Ovary (tissue), 9 donors: Measurements from ENCODE around the gene SLCO2A1. TPM values are rescaled to one million over a fixed set of nuclear protein-coding genes. Genes with fewer than 3 reads are reported as not detected.

Experiments
- DNase-seq, 5 donors: peaks; one replicate each; pipeline ENCODE4 v3.0.0-alpha.2; 2019 to 2020
- H3K27ac ChIP-seq, 2 donors: fragments of 200-600 bp; one replicate each; pipeline versions ENCODE4 v1.5.1 to v1.8.0; 2019 to 2022
- H3K27me3 ChIP-seq: fragments of 200-600 bp; one replicate; pipeline ENCODE4 v1.8.0; 2022
- H3K36me3 ChIP-seq: fragments of 200-600 bp; sonication (generic); one replicate; pipeline ENCODE4 v1.5.1; 2019
- H3K4me1 ChIP-seq: one replicate; pipeline ENCODE4 v1.8.1; 2013; ENCODE audit warnings: mild to moderate bottlenecking, moderate library complexity; ENCODE audit not compliant: insufficient read depth
- H3K4me3 ChIP-seq: fragments of 200-600 bp; sonication (generic); one replicate; pipeline ENCODE4 v1.5.1; 2017
- H3K9me3 ChIP-seq, 2 donors: fragments of 200-600 bp in 1 of 2; sonication (generic) in 1 of 2; one replicate each; pipeline versions ENCODE4 v1.5.1 to v1.8.1; 2013 to 2019; ENCODE audit warnings: mild to moderate bottlenecking in 1 of 2, moderate library complexity in 1 of 2
- EP300 ChIP-seq: sonication (generic); formaldehyde crosslinking; IDR thresholded peaks from one replicate; pipeline ENCODE4 v1.6.1; 2017; ENCODE audit warnings: antibody characterized with exemption
- POLR2A ChIP-seq: fragments of 450-650 bp; IDR thresholded peaks from one replicate; pipeline ENCODE4 v1.6.1; 2017; ENCODE audit warnings: antibody characterized with exemption, mild to moderate bottlenecking, moderate library complexity
- WGBS, 3 donors: extraction: QIAGEN DNeasy Blood & Tissue Kit in 1 of 3; methylation state at CpG; one replicate each; pipeline versions ENCODE4 v1.1.5 to v1.1.7; 2013 to 2017; 5-methylcytosine and 5-hydroxymethylcytosine counted together
- intact Hi-C, 4 donors: fragments of 100-400 bp; cut with DNase I; formaldehyde crosslinking; loops; one replicate each; pipeline versions ENCODE4 v1.11.0 to v1.15.1; 2022 to 2023
- polyA plus RNA-seq, 2 donors: library from polyadenylated mRNA; stranded (reverse); fragments of 200-250 nt in 1 of 2; fragments of 350-450 nt in 1 of 2; fragmentation: Illumina TruSeq in 1 of 2; extraction: RNeasy Lipid Tissue Mini Kit (QIAGEN cat#74804) in 1 of 2; gene quantifications; one replicate each; pipeline ENCODE4 v1.2.3, GENCODE V29; 2013 to 2014
- total RNA-seq, 7 donors: library from RNA; depleted of rRNA in 2 of 7; stranded (reverse); fragments of >200 nt in 2 of 7; fragmentation: NEBNext Ultra II Directional in 3 of 7; extraction: Animal tissue kit (Norgen Biotek cat#: 25700) in 3 of 7; gene quantifications; one replicate each; pipeline versions ENCODE4 v1.1.0 to v1.2.4, GENCODE V29; 2016 to 2023
- TF ChIP-seq, protein P1 (sequence below), 3 donors: fragments of 450-650 bp in 2 of 3; fragments of 200-600 bp in 1 of 3; IDR thresholded peaks; one replicate each; pipeline versions ENCODE4 v1.5.1 to v1.8.0; 2016 to 2022; ENCODE audit warnings: antibody characterized with exemption in 3 of 3, mild to moderate bottlenecking in 1 of 3
- donor health status: DM: no; HTN: no; CAD: no; lungs with moderate emphysema.
- donor health status: DM: no; HTN: no; CAD: no.
- donor health status: Bipolar disorder and iron deficiency.
- donor health status: DM: yes; HTN: yes; CAD: no.
- donor health status: DM: no; HTN: no; CAD: no.
- donor health status: DM: yes; HTN: yes; CAD: no.

SLCO2A1 gene
- total and polyA plus RNA-seq, 9 donors: 0.83 to 23.6 (median 3.7) TPM

DNA sequence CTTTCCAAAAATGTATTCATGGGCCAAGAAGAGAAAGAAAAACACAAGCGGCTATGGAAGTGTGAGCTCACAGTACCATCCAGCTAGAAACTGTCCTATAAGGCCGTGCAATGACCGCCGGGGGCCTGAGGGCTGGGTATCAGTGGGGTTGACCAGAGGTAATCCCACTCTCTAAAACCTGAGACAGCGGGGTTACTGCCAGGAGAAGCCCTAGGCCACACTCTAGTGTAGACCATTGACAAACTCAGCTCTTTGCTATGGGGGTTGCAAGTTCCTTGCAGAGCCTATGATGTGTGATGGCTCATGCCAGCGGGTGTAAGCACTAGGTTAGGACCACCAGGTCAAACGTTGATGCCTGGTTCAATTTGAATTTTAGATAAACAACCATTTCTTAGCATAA, 25.9 kb upstream of the SLCO2A1 start:
- DNase-seq: no peak
- intact Hi-C loops: no loop called here
- no peak for TF ChIP-seq EP300

DNA sequence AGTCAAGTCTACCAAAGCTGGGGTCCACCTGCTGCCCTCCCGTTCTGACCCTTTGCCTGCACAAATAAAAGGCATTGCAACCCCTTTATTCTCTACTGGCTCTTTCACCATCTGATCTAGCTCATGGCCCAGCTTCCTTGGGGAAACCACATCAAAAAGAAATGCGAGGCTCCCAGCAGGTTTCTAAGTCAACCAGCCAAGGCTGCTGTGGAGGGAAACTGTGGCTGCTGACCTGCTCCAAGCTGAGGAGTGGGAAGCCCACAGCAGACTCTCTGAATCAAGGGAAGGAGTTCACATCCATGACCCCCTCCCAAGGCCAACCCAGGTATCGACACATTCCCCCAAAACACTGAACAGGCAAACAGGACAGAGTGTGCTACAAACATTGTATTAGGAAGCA, 25.2 kb upstream of the SLCO2A1 start:
- Histone ChIP-seq H3K4me1 (peaks cover 3% of the 10 kb centered on the region), H3K27ac (no peak overlapping the region), H3K4me3 (no peak overlapping the region), H3K9me3 (no peaks in the 10 kb centered on the region), H3K27me3 (no peaks in the 10 kb centered on the region), H3K36me3 (no peaks in the 10 kb centered on the region)
- TF ChIP-seq, protein P1, sequence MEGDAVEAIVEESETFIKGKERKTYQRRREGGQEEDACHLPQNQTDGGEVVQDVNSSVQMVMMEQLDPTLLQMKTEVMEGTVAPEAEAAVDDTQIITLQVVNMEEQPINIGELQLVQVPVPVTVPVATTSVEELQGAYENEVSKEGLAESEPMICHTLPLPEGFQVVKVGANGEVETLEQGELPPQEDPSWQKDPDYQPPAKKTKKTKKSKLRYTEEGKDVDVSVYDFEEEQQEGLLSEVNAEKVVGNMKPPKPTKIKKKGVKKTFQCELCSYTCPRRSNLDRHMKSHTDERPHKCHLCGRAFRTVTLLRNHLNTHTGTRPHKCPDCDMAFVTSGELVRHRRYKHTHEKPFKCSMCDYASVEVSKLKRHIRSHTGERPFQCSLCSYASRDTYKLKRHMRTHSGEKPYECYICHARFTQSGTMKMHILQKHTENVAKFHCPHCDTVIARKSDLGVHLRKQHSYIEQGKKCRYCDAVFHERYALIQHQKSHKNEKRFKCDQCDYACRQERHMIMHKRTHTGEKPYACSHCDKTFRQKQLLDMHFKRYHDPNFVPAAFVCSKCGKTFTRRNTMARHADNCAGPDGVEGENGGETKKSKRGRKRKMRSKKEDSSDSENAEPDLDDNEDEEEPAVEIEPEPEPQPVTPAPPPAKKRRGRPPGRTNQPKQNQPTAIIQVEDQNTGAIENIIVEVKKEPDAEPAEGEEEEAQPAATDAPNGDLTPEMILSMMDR (IDR thresholded peaks at IDR 0.05): no peak
- TF ChIP-seq EP300 (no peak), POLR2A (no peak)
- WGBS, 3 donors: 83 to 94% (median 86%) methylated on average over 3 of the region's 3 CpGs
- no peak for DNase-seq
- intact Hi-C loops: no loop called here

More for the DNA sequence above, 25.9 kb upstream of the SLCO2A1 start:
- Histone ChIP-seq H3K27me3 (no peaks in the 10 kb centered on the region), H3K4me1 (peaks cover 9% of the 10 kb centered on the region), H3K27ac (no peak overlapping the region), H3K4me3 (no peak overlapping the region), H3K36me3 (no peaks in the 10 kb centered on the region), H3K9me3 (no peaks in the 10 kb centered on the region)
- WGBS, 3 donors: 94 to 96% (median 95%) methylated on average over 5 to 7 of the region's 7 CpGs

DNA sequence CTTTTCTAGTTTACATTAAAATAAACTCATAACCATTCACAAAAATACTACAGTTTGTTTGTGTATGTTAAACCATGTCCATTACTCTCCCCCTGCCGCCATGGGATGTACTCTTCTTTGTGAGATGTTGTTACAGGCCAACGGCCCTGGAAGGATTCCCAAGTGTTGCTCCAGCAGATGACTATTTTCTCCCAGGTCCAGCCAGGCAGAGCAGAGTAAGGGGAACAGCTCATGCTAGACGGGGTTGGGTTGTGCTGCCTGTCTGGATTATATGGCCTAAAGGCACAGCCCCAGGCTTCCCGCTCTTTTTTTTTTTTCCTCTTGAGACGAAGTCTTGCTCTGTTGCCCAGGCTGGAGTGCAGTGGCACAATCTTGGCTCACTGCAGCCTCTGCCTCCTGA, 24.5 kb upstream of the SLCO2A1 start:
- Histone ChIP-seq H3K4me3 (no peak overlapping the region), H3K9me3 (no peaks in the 10 kb centered on the region), H3K27ac (no peak overlapping the region), H3K27me3 (no peaks in the 10 kb centered on the region), H3K36me3 (no peaks in the 10 kb centered on the region), H3K4me1 (no peaks in the 10 kb centered on the region)
- no peak for TF ChIP-seq POLR2A
- 77 to 91% (median 89%) methylated on average over 5 of the region's 5 CpGs for WGBS, 3 donors
- no peak for DNase-seq
- intact Hi-C loops: no loop called here

DNA sequence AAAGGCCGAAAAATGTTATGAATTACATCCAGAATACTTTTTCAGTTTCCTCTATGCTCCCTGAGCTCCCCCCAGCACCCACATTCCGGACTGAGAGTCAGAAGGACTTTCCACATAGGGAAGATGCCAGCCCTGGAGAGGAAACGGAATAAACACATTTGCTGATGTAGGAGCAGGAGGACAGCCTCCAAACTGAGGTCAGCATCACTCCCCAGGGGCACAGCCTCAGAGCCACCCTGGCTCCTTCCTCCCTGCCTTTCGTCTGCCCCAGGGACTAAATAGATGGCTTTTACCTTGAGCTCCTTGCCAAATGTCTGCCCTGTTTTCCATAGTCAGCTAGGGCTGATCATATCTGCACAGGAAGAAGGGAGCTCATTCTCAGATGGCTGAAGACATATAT, 22.6 kb upstream of the SLCO2A1 start:
- H3K9me3 ChIP-seq: no peaks in the 10 kb centered on the region
- TF ChIP-seq POLR2A (no peak), EP300 (no peak)
- TF ChIP-seq, protein P1 (IDR thresholded peaks at IDR 0.05): no peak
- intact Hi-C loops: no loop called here
- H3K36me3 ChIP-seq: no peaks in the 10 kb centered on the region
- DNase-seq: no peak
- no peaks in the 10 kb centered on the region for H3K27me3 ChIP-seq
- H3K4me3 ChIP-seq: no peak overlapping the region
- H3K27ac ChIP-seq: no peak overlapping the region
- 70 to 74% (median 74%) methylated on average over 4 of the region's 4 CpGs for WGBS, 3 donors
- no peaks in the 10 kb centered on the region for H3K4me1 ChIP-seq

DNA sequence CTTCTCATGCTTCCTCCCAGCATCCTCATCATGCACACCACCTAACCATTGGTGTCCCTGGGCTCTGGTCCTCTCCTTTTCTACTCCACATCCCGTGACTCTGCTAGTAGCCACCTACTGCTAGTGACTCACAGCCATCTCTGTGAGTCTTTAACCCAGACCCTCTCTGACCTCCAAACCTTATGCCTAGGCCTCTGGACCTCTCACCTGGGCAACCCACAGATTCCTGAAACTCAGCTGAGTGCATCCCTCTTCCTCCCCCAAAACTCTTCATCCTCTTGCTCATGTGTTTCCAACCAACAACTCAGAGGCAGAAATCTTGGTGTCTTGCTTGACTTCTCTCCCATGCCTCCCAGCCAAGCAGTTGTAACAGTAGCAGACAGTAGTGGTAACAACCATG, 20.0 kb upstream of the SLCO2A1 start:
- no peak for DNase-seq
- Histone ChIP-seq H3K4me3 (no peak overlapping the region), H3K36me3 (no peaks in the 10 kb centered on the region), H3K27me3 (no peaks in the 10 kb centered on the region), H3K27ac (no peak overlapping the region), H3K9me3 (no peaks in the 10 kb centered on the region), H3K4me1 (no peaks in the 10 kb centered on the region)
- TF ChIP-seq EP300 (no peak), POLR2A (no peak)
- TF ChIP-seq, protein P1 (IDR thresholded peaks at IDR 0.05): no peak
- WGBS, 3 donors: 83 to 90% (median 88%) methylated on average over 1 of the region's 1 CpG
- intact Hi-C loops: no loop called here
